OCI-LY1 (cell line): ENCODE data around the gene CD2AP.

ENCODE experiments used
- CTCF ChIP-seq: fragments of 200-600 bp; sonication (generic), shearing (Covaris generic); IDR thresholded peaks from 2 replicates; pipeline ENCODE4 v1.5.1; 2017; ENCODE audit warnings: mild to moderate bottlenecking, antibody characterized with exemption, low read length, moderate library complexity, mixed read lengths
- EZH2 ChIP-seq: fragments of 200-600 bp; sonication (generic), shearing (Covaris generic); IDR thresholded peaks from 2 replicates; pipeline ENCODE4 v1.8.0; 2017; ENCODE audit warnings: borderline replicate concordance, mixed run types, mild to moderate bottlenecking, antibody characterized with exemption, low read length, moderate library complexity, mixed read lengths

- TF ChIP-seq CTCF (no peak), EZH2 (no peak)
Observed at GRCh38 chr6:47456536-47456975, 21.0 kb upstream of the CD2AP start.
